ENCODE measurements around the gene TREML2.

TREML2 gene

GRCh38 chr6:41156771-41157170, 44.2 kb downstream of the TREML2 start:
- H3K4me3 ChIP-seq (ENCODE audit: low read depth, low read length): no peak overlapping the region
- TF ChIP-seq MAX (IDR thresholded peaks at IDR 0.05; ENCODE audit: low read depth, low read length) (no peak), POLR2A (IDR thresholded peaks at IDR 0.05; ENCODE audit: extremely low read depth, insufficient read length) (no peak)
- TF ChIP-seq, protein P1, sequence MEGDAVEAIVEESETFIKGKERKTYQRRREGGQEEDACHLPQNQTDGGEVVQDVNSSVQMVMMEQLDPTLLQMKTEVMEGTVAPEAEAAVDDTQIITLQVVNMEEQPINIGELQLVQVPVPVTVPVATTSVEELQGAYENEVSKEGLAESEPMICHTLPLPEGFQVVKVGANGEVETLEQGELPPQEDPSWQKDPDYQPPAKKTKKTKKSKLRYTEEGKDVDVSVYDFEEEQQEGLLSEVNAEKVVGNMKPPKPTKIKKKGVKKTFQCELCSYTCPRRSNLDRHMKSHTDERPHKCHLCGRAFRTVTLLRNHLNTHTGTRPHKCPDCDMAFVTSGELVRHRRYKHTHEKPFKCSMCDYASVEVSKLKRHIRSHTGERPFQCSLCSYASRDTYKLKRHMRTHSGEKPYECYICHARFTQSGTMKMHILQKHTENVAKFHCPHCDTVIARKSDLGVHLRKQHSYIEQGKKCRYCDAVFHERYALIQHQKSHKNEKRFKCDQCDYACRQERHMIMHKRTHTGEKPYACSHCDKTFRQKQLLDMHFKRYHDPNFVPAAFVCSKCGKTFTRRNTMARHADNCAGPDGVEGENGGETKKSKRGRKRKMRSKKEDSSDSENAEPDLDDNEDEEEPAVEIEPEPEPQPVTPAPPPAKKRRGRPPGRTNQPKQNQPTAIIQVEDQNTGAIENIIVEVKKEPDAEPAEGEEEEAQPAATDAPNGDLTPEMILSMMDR (IDR thresholded peaks at IDR 0.05; ENCODE audit: low read depth, low read length): no peak
- DNase-seq (ENCODE audit: low read depth): no peak

DNA sequence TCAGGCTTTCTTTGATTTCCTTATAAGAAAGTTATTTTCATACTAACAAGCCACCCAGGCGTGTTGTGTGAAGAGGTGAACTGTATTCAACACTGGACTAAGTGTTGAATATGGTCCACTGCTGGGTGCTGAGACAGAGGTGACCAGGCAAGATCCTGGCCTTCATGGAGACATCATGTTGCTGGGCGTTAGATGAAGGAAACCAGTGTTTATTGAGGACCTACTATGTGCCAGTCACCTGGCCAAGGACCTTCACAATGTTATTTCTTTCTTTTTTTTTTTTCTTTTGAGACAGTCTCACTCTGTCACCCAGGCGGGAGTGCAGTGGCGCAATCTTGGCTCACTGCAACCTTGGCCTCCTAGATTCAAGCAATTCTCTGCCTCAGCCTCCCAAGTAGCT, 44.9 kb downstream of the TREML2 start:
- no peak for DNase-seq (ENCODE audit: low read depth)
- TF ChIP-seq MYC (IDR thresholded peaks at IDR 0.05; ENCODE audit: low read depth, low read length): no peak
- TF ChIP-seq, protein P1 (IDR thresholded peaks at IDR 0.05; ENCODE audit: low read depth, low read length): no peak
- no peak for TF ChIP-seq POLR2A (IDR thresholded peaks at IDR 0.05; ENCODE audit: extremely low read depth, insufficient read length)
- no peak for TF ChIP-seq MAX (IDR thresholded peaks at IDR 0.05; ENCODE audit: low read depth, low read length)
- H3K4me3 ChIP-seq (ENCODE audit: low read depth, low read length): no peak overlapping the region

DNA sequence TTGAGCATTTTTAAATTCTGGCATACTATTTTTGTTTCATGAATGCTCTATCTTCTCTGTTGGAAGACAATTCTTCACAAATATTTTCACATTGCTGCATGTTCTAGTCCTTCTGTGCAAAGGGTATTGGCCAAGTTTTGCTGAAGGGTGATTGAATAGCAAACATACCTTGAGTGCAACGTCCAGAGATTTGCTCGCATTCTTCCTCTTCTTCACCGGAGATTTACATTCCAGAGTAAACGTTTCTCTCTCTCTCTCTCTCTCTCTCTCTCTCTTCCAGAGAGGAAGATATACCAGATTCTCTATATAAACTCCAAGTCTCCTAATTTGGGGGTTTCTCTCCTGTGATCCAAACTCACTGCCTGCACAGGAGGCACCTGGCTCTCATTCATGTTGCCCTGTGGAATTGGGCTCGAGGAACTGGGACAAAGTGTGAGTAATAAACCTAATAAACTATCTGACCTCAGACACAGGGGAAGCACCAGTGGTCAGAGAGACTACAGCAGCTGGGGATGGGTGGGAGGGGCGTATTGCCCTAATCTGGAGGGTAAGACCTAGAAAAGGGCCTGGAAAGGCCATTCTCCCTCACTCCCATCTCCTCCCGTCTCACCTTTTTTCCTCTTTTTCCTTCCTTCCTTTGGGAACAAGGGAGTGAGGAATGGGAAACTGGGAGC, 45.7 kb downstream of the TREML2 start:
- H3K4me3 ChIP-seq (ENCODE audit: low read depth, low read length): no peak overlapping the region
- TF ChIP-seq MYC (IDR thresholded peaks at IDR 0.05; ENCODE audit: low read depth, low read length) (no peak), MAX (IDR thresholded peaks at IDR 0.05; ENCODE audit: low read depth, low read length) (no peak), POLR2A (IDR thresholded peaks at IDR 0.05; ENCODE audit: extremely low read depth, insufficient read length) (no peak)
- TF ChIP-seq, protein P1 (IDR thresholded peaks at IDR 0.05; ENCODE audit: low read depth, low read length): no peak
- no peak for DNase-seq (ENCODE audit: low read depth)

- H3K4me3 ChIP-seq (ENCODE audit: low read depth, low read length): no peak within 1 kb of the TSS
- DNase-seq (ENCODE audit: low read depth): no peak
- TF ChIP-seq, protein P1 (IDR thresholded peaks at IDR 0.05; ENCODE audit: low read depth, low read length): no peak
- no peak for TF ChIP-seq MYC (IDR thresholded peaks at IDR 0.05; ENCODE audit: low read depth, low read length)
- TF ChIP-seq POLR2A (IDR thresholded peaks at IDR 0.05; ENCODE audit: extremely low read depth, insufficient read length): no peak
- TF ChIP-seq MAX (IDR thresholded peaks at IDR 0.05; ENCODE audit: low read depth, low read length): no peak
These were observed 46.8 kb downstream of the TREML2 start, which contains the start of gene TREML1 for GRCh38 chr6:41153992-41154625. Gene TREML1 (minus strand): TSS chr6:41154347. CDS start chr6:41154288, 59 bp downstream.

DNA sequence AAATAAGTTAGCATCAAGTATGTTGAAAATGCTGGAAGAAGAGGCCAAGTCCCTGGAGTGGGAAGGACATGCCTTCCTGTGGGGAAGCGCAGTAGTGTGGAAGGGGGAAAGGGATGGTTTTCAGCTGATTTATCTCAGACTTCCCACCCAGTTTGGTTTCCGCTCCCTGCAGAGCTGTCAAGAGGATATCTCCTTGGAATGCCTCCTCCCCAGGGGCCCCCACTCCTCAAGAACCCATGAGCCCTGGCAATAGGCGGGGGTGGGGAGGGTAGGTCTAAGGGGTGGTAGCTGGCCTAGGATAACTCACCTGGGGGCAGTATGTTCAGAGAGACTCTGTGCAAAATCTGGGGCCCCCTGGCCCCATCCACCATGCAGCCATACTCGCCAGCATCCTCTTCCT, 47.5 kb downstream of the TREML2 start:
- no peak for TF ChIP-seq POLR2A (IDR thresholded peaks at IDR 0.05; ENCODE audit: extremely low read depth, insufficient read length)
- TF ChIP-seq, protein P1 (IDR thresholded peaks at IDR 0.05; ENCODE audit: low read depth, low read length): no peak
- TF ChIP-seq MAX (IDR thresholded peaks at IDR 0.05; ENCODE audit: low read depth, low read length): no peak
- no peak for TF ChIP-seq MYC (IDR thresholded peaks at IDR 0.05; ENCODE audit: low read depth, low read length)
- no peak for DNase-seq (ENCODE audit: low read depth)

More for the DNA sequence above, 47.5 kb downstream of the TREML2 start:
- H3K4me3 ChIP-seq (ENCODE audit: low read depth, low read length): no peak overlapping the region

Measured in NB4 (cell line).